ENCODE results near the gene CLK4.

Gene CLK4

GRCh38 chr5:178670351-178670885, 43.6 kb upstream of the CLK4 start:
- no peak for TF ChIP-seq CTCF (IDR thresholded peaks at IDR 0.05; ENCODE audit: borderline replicate concordance, control extremely low read depth, extremely low read depth, insufficient read depth, missing control alignments)
- DNase-seq (ENCODE audit: low spot score) = no peak
- in situ Hi-C loops (cut with MboI; ENCODE audit: low sequenced_read_pairs, unreplicated experiment) = no loop called here

- in situ Hi-C loops (cut with MboI; ENCODE audit: low sequenced_read_pairs, unreplicated experiment) = no loop called here
- TF ChIP-seq CTCF (IDR thresholded peaks at IDR 0.05; ENCODE audit: borderline replicate concordance, control extremely low read depth, extremely low read depth, insufficient read depth, missing control alignments) = no peak
- no peak for DNase-seq (ENCODE audit: low spot score)
Observed at GRCh38 chr5:178668579-178668978, 41.7 kb upstream of the CLK4 start.

- in situ Hi-C loops (cut with MboI; ENCODE audit: low sequenced_read_pairs, unreplicated experiment) = no loop called here
Observed at GRCh38 chr5:178667688-178668087, 40.8 kb upstream of the CLK4 start.

GRCh38 chr5:178667101-178667500, 40.3 kb upstream of the CLK4 start:
- no peak for DNase-seq (ENCODE audit: low spot score)
- no peak for TF ChIP-seq CTCF (IDR thresholded peaks at IDR 0.05; ENCODE audit: borderline replicate concordance, control extremely low read depth, extremely low read depth, insufficient read depth, missing control alignments)
- in situ Hi-C loops (cut with MboI; ENCODE audit: low sequenced_read_pairs, unreplicated experiment) = no loop called here

More at GRCh38 chr5:178667688-178668087, 40.8 kb upstream of the CLK4 start:
- TF ChIP-seq CTCF (IDR thresholded peaks at IDR 0.05; ENCODE audit: borderline replicate concordance, control extremely low read depth, extremely low read depth, insufficient read depth, missing control alignments) = no peak
- DNase-seq (ENCODE audit: low spot score) = no peak

- no peak for TF ChIP-seq CTCF (IDR thresholded peaks at IDR 0.05; ENCODE audit: borderline replicate concordance, control extremely low read depth, extremely low read depth, insufficient read depth, missing control alignments)
- in situ Hi-C loops (cut with MboI; ENCODE audit: low sequenced_read_pairs, unreplicated experiment) = no loop called here
- no peak for DNase-seq (ENCODE audit: low spot score)
Observed at GRCh38 chr5:178664141-178664540, 37.3 kb upstream of the CLK4 start.

GRCh38 chr5:178662541-178662860, 35.7 kb upstream of the CLK4 start:
- no peak for DNase-seq (ENCODE audit: low spot score)
- no peak for TF ChIP-seq CTCF (IDR thresholded peaks at IDR 0.05; ENCODE audit: borderline replicate concordance, control extremely low read depth, extremely low read depth, insufficient read depth, missing control alignments)
- in situ Hi-C loops (cut with MboI; ENCODE audit: low sequenced_read_pairs, unreplicated experiment) = no loop called here

Measured in GM13976 (cell line).